Glutamatergic neuron (in vitro differentiated cells): ENCODE results near the gene SOX13. TPM values are rescaled to one million over a fixed set of nuclear protein-coding genes. Genes with fewer than 3 reads are reported as not detected.
A peak's percentile ranks its signal among the peaks of the same experiment; 100 is the strongest.

Experiments
- DNase-seq: peaks from one replicate; pipeline ENCODE4 v3.0.0; 2022
- H3K27ac Mint-ChIP-seq: one replicate; pipeline ENCODE4 v1.8.0; 2020; ENCODE audit warnings: mild to moderate bottlenecking, mixed read lengths, inconsistent platforms; ENCODE audit not compliant: unreplicated experiment
- H3K27me3 Mint-ChIP-seq: one replicate; pipeline ENCODE4 v1.8.0; 2020; ENCODE audit warnings: mild to moderate bottlenecking, moderate library complexity, mixed read lengths, inconsistent platforms; ENCODE audit not compliant: unreplicated experiment
- H3K36me3 Mint-ChIP-seq: one replicate; pipeline ENCODE4 v1.8.0; 2020; ENCODE audit warnings: mild to moderate bottlenecking, mixed read lengths, inconsistent platforms; ENCODE audit not compliant: unreplicated experiment
- H3K4me1 Mint-ChIP-seq: one replicate; pipeline ENCODE4 v1.8.0; 2020; ENCODE audit warnings: mild to moderate bottlenecking, low read depth, mixed read lengths, inconsistent platforms; ENCODE audit not compliant: unreplicated experiment
- H3K4me3 Mint-ChIP-seq: one replicate; pipeline ENCODE4 v1.8.0; 2020; ENCODE audit warnings: mild to moderate bottlenecking, mixed read lengths, inconsistent platforms; ENCODE audit not compliant: unreplicated experiment
- H3K9me3 Mint-ChIP-seq: one replicate; pipeline ENCODE4 v1.8.0; 2020; ENCODE audit warnings: mild to moderate bottlenecking, moderate library complexity, mixed read lengths, inconsistent platforms; ENCODE audit not compliant: unreplicated experiment
- total RNA-seq: library from RNA; stranded (reverse); fragmentation: NEBNext Ultra II Directional; extraction: Animal tissue kit (Norgen Biotek cat#: 25700); gene quantifications from one replicate; pipeline ENCODE4 v1.2.1, GENCODE V29; 2021; ENCODE audit not compliant: unreplicated experiment
- TF ChIP-seq, protein P1 (sequence below): fragments of 200-600 bp; sonication (generic); IDR thresholded peaks from one replicate; pipeline ENCODE4 v1.5.0; 2021; ENCODE audit not compliant: partially characterized antibody, unreplicated experiment

SOX13 gene
- total RNA-seq, 1 donor from 2014 or later: 2.2 TPM

DNA sequence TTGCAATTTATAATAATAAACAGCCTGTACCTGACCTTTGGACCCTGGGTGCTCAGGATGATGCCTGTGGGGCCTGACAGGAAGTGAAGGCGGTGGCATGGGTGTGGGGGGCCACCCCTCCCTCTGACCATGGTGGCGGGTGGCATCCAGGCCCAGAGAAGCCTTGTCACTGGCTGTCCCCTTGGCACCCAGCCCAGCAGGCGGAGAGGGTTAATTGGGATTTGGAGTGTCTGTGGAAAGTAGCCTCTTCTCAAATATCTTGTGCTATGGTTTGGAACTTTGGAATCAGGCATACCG is 20.5 kb downstream of the SOX13 start:
- Mint-ChIP-seq H3K4me1 (peaks cover 23% of the 10 kb centered on the region), H3K27me3 (peaks cover 4% of the 10 kb centered on the region), H3K36me3 (no peaks in the 10 kb centered on the region), H3K9me3 (peaks cover 2% of the 10 kb centered on the region), H3K4me3 (no peak overlapping the region), H3K27ac (no peak overlapping the region)
- TF ChIP-seq, protein P1, sequence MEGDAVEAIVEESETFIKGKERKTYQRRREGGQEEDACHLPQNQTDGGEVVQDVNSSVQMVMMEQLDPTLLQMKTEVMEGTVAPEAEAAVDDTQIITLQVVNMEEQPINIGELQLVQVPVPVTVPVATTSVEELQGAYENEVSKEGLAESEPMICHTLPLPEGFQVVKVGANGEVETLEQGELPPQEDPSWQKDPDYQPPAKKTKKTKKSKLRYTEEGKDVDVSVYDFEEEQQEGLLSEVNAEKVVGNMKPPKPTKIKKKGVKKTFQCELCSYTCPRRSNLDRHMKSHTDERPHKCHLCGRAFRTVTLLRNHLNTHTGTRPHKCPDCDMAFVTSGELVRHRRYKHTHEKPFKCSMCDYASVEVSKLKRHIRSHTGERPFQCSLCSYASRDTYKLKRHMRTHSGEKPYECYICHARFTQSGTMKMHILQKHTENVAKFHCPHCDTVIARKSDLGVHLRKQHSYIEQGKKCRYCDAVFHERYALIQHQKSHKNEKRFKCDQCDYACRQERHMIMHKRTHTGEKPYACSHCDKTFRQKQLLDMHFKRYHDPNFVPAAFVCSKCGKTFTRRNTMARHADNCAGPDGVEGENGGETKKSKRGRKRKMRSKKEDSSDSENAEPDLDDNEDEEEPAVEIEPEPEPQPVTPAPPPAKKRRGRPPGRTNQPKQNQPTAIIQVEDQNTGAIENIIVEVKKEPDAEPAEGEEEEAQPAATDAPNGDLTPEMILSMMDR: no peak
- no peak for DNase-seq

DNA sequence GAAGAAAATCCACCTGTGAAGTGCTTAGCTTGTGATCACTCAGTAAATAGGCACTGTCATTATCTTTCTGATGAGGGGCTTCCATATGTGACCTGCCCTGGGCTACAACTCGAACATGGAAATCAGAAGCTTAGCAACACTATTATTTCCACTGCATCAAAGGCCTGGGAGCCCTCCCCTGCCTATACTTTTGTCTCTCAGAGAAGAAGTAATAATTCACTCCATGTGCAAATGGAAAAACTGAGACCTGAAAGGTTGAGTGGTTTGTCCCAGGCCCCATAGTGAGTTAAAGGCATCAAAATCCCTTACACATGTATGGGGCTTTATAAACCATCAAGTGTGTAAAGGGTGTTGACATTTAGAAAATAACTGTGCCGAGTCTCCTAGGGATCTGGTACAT is 20.9 kb downstream of the SOX13 start:
- Mint-ChIP-seq H3K27me3 (peaks cover 4% of the 10 kb centered on the region), H3K4me1 (peaks cover 23% of the 10 kb centered on the region), H3K9me3 (peaks cover 2% of the 10 kb centered on the region), H3K4me3 (peak overlapping the region; percentile 65), H3K36me3 (no peaks in the 10 kb centered on the region), H3K27ac (no peak overlapping the region)
- no peak for DNase-seq
- TF ChIP-seq, protein P1: no peak

DNA sequence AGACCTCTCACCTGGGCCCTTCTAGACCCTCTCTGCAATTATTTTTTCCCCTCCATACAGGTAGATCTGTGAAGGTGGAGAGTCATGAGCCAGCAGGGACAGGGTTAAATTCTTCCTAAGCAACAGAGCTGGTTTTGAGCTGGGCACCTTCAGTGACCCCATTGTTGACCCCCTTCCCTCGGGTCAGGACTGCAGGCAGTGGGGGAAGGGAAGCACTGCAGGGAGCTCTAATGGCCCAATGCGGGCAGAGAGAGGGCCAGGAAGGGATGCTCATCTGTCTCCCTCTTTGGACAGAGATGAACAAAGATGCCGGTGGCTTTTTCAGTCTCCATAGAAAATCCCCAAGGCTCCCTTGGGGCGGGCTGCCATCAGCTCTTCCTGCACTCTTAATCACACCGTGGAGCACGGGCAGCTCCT is 21.4 kb downstream of the SOX13 start:
- no peaks in the 10 kb centered on the region for H3K36me3 Mint-ChIP-seq
- H3K27me3 Mint-ChIP-seq: peaks cover 4% of the 10 kb centered on the region
- TF ChIP-seq, protein P1: no peak
- peaks cover 2% of the 10 kb centered on the region for H3K9me3 Mint-ChIP-seq
- peaks cover 23% of the 10 kb centered on the region for H3K4me1 Mint-ChIP-seq
- H3K27ac Mint-ChIP-seq: peak overlapping the region; percentile 57
- peak; percentile 47 for DNase-seq
- H3K4me3 Mint-ChIP-seq: peak overlapping the region; percentile 65

DNA sequence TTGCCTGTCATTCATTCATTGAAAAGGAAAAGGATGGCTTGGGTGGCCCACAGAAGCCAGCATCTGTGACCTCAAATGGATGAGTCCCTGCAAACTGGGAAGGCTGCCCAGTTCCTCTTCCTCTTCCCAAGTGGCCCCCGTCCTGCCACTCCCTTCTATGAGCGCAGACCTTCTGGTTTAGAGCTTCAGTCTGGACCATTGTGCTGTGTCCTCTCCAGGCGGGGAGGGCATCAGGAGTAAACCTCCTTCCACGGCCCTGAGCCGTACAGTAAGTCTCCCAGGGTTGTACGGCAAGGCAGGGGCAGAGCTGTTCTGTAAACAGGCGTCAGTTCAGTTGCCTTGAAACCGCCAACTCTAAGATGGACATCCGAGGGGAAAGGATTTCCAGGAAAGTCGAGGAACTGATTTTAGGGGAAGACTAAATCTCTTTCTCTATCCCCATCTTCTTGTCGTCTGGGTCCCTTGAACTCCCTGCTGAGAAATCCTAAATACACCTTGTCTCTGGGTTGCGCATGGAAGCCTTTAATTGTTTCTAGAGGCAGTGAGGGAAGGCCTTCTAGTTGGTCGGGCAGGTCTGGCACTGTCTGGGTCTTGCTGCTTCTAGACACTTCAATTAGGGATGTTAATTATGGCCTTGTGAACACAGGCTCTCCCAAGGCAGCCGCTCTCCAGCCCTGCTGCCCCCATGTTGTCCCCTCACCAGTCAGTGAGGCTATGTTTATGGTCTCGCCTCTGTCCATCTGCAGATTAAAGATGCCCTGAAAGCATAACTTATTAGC is 22.1 kb downstream of the SOX13 start:
- H3K36me3 Mint-ChIP-seq: no peaks in the 10 kb centered on the region
- H3K4me1 Mint-ChIP-seq: peaks cover 23% of the 10 kb centered on the region
- H3K9me3 Mint-ChIP-seq: peaks cover 2% of the 10 kb centered on the region
- peak overlapping the region; percentile 57 for H3K27ac Mint-ChIP-seq
- TF ChIP-seq, protein P1: no peak
- DNase-seq: no peak
- H3K27me3 Mint-ChIP-seq: peaks cover 4% of the 10 kb centered on the region
- H3K4me3 Mint-ChIP-seq: peak overlapping the region; percentile 65

DNA sequence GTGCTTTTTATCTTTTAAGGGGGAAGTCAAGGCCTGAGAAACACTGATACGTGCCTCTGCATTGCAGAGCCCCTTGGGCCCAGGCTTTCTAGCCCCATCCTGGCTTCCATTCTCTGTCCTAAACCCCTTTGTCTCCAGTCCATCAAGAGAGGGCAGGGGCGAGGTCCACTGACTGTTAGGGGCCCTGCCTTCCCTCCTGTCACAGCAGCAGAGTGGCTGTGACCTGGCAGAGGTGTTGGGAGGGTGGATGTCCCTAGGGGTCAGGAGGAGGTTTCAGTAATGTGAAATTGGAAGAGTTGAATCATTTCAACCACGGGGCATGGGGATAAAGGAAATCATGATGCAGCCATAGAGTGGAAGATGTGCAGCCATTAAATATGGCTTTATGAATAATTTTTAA is 24.0 kb downstream of the SOX13 start:
- no peaks in the 10 kb centered on the region for H3K36me3 Mint-ChIP-seq
- peaks cover 6% of the 10 kb centered on the region for H3K27me3 Mint-ChIP-seq
- H3K4me3 Mint-ChIP-seq: no peak overlapping the region
- H3K4me1 Mint-ChIP-seq: peaks cover 19% of the 10 kb centered on the region
- no peaks in the 10 kb centered on the region for H3K9me3 Mint-ChIP-seq
- no peak overlapping the region for H3K27ac Mint-ChIP-seq
- no peak for DNase-seq
- TF ChIP-seq, protein P1: no peak
